Omental fat pad (tissue), 4 donors: Measurements from ENCODE around the gene WNT3. TPM values are rescaled to one million over a fixed set of nuclear protein-coding genes. Genes with fewer than 3 reads are reported as not detected.

Experiments used
- ATAC-seq: fragments of 150-250 bp; one replicate; pipeline ENCODE4 v1.9.1; 2016; ENCODE audit warnings: mild to moderate bottlenecking, moderate library complexity; ENCODE audit not compliant: low FRiP score
- DNase-seq: peaks from one replicate; pipeline ENCODE4 v3.0.0-alpha.2; 2019; ENCODE audit warnings: low spot score
- total RNA-seq, 4 donors: library from RNA; depleted of rRNA; stranded (reverse); fragments of >200 nt; gene quantifications; one replicate each; pipeline ENCODE4 v1.1.0, GENCODE V29; 2016
- TF ChIP-seq, protein P1 (sequence below), 3 donors: fragments of 450-650 bp; IDR thresholded peaks; one replicate each; pipeline ENCODE4 v1.5.1; 2016 to 2017; ENCODE audit warnings: antibody characterized with exemption in 3 of 3, mild to moderate bottlenecking in 3 of 3, moderate library complexity in 2 of 3

The WNT3 gene
- total RNA-seq, 4 donors from 2014 or later = 0.82 to 2.1 (median 1.2) TPM

DNA sequence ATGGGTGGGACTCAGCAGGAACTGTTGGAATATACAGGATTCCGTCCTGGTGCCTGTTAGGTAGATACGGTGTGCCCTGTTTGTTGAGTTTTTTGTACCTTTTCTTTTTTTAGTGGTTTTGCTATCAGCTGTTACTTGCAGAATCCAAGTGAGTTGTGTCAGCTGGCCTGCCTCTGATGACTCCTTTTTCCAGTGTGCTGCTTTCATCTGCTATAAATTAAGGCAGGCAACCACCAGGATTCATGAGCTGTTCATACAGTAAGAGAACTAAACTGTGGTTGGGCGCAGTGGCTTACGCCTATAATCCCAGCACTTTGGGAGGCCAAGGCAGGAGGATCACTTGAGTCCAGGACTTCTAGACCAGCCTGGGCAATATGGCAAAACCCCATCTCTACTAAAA lies 79.9 kb downstream of the WNT3 start:
- DNase-seq (no peak), ATAC-seq (no peak)
- TF ChIP-seq, protein P1, sequence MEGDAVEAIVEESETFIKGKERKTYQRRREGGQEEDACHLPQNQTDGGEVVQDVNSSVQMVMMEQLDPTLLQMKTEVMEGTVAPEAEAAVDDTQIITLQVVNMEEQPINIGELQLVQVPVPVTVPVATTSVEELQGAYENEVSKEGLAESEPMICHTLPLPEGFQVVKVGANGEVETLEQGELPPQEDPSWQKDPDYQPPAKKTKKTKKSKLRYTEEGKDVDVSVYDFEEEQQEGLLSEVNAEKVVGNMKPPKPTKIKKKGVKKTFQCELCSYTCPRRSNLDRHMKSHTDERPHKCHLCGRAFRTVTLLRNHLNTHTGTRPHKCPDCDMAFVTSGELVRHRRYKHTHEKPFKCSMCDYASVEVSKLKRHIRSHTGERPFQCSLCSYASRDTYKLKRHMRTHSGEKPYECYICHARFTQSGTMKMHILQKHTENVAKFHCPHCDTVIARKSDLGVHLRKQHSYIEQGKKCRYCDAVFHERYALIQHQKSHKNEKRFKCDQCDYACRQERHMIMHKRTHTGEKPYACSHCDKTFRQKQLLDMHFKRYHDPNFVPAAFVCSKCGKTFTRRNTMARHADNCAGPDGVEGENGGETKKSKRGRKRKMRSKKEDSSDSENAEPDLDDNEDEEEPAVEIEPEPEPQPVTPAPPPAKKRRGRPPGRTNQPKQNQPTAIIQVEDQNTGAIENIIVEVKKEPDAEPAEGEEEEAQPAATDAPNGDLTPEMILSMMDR (IDR thresholded peaks at IDR 0.05) = no peak

DNA sequence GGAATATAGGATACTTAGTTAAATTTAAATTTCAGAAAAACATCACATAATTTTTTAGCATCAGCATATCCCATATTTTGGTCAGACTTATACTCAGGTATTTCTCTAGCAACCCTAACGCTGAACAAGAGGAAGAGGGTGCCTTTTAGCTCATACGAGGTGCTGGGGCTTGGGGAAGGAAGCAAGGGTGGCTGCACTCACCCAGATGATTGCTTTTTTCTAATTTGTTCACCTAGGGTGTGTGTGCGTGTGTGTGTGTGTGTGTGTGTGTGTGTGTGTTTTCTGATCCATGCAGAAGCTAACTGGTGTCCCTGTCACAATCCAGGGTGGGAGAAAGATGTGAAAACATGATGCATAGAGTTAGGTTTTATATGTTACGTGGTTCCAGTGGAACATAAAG lies 81.2 kb downstream of the WNT3 start:
- TF ChIP-seq, protein P1 (IDR thresholded peaks at IDR 0.05) = no peak
- no peak for ATAC-seq
- no peak for DNase-seq

DNA sequence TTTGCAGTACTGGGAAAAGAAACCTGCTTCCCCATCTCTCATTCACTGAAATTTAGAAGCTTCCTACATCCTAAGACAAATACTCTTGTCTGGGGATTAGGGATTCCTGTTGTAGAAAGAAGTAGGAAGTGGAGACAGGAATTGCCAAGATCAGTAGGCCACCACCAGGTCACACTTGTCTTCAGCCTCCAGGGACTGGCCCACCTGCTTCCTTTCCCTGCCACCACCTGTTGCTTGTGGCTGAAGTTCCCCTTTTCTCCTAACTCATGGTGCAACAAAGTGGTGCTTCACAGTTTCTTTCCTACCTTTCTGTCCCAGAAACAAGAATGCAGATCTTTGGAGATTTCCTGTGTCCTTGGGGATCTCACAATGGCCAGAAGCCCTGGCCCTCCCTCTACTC lies 82.4 kb downstream of the WNT3 start:
- DNase-seq = no peak
- TF ChIP-seq, protein P1 (IDR thresholded peaks at IDR 0.05) = no peak
- no peak for ATAC-seq

DNA sequence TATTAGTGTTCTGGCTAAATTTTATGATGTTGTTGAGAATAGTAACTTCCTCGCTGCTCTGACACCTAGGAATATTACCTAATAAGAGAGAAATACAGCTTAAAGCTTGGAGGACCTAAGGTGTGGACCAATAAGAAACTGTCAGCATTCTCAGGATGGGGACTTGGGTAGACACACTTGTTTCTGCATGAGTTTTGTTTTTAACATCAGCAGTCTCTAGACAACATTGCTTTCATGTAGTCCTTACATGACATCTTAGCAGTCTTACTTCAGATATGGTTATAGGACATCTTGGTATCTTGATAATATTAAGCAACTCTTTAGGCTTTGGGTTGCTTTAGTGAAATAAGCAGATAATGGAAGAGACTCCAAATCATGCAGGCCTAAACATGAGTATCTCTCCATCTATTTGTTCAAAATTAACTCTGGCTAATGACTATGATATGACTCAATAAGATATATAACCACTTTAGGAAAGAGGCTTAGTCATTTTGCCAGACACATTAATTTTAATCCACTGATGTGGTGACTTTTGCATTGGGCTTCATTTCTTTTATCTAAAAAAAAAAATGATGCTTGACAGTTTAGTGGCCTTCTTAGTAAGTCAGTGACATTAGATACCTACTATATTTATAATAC lies 84.5 kb downstream of the WNT3 start:
- TF ChIP-seq, protein P1 (IDR thresholded peaks at IDR 0.05) = no peak
- DNase-seq (no peak), ATAC-seq (no peak)

DNA sequence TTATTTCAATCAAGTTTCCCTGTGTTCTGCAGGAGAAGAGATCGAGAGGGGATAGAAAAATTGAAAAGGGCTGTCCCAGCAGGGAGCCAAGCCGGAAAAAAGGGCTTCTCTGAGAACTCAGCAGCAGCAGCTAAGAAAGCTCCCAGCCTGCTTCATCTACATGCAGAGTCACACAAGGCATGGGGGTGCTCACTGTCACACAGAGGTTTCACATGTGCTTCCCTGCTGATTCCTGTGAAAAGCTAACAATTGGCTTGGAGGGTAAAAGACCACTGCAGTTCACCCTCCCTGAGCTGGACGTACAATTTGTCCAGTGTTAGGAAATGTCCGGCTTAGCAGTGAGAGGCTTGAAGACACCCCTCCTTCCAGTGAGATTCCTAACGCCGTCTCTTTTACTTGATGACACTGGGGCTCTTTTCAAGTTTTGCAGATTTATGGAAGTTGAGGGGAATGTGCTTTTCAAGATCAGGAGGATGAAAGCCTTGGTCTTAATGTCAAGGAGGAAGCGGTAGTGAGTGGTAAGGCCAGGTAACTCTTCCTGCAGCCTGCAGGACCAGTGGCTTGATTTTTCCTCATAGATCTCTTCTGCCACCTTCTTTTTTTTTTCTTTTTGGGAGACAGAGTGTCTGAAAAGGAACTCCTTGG lies 85.6 kb downstream of the WNT3 start:
- DNase-seq (no peak), ATAC-seq (no peak)
- TF ChIP-seq, protein P1 (IDR thresholded peaks at IDR 0.05) = no peak

DNA sequence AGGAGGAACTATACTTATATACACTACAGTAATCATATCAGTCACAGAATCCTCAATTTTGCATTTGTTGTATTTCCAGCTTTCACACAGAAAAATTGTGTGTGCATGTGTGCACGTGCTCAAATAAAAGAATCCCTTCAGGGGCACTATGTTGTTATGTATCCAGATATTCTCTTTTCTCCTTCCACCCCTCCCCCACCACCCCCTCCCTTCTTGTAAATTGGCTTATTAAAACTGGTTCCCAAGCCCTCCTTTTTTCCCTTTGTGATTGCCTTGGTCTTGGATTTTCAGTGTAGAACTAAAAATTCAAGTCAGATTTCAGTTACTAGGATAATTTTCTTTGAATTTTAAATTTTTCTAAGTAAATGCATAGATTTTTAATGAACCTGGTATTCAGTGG lies 86.3 kb downstream of the WNT3 start:
- TF ChIP-seq, protein P1 (IDR thresholded peaks at IDR 0.05) = no peak
- DNase-seq = no peak

DNA sequence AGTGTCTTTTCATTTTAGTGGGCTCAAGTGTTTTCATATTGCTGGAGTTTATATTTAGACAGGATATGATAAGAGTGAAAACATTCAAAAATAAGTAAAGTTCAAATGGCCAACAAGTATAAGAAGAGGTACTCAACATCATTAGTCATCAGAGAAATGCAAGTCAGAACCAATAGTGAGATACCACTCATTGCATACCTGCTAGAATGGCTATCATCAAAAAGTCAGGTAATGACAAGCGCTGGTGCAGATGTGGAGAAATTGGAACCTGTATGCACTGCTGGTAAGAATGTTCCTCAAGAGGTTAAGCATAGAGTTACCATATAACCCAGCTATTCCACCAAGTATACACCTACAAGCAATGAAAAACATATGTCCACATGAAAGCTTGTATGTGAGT lies 87.8 kb downstream of the WNT3 start:
- DNase-seq (no peak), ATAC-seq (no peak)
- TF ChIP-seq, protein P1 (IDR thresholded peaks at IDR 0.05) = no peak

More for the DNA sequence above, 86.3 kb downstream of the WNT3 start:
- ATAC-seq = no peak
